GM12878 (cell line): ENCODE measurements around the gene MAP2K1. TPM values are rescaled to one million over a fixed set of nuclear protein-coding genes. Genes with fewer than 3 reads are reported as not detected.
A peak's percentile ranks its signal among the peaks of the same experiment; 100 is the strongest.

ENCODE experiments used
- ATAC-seq: fragments of 200-7000 bp; cut with Tn5 transposase; 3 replicates; pipeline ENCODE4 v1.9.1; 2020; ENCODE audit warnings: mild to moderate bottlenecking, moderate library complexity
- BruUV-seq: library from RNA; stranded (reverse); fragments of 400-500 nt; replicated peaks from 2 replicates; lab custom pipeline; 2021; lab: Mats Ljungman, UMichigan
- CTCF ChIA-PET: fragments of 300-600 bp; sonication (Branson Sonifier 250); formaldehyde crosslinking; extraction: SDS; loops from one replicate; lab custom pipeline; 2021; ENCODE audit warnings: inconsistent platforms; lab: Yijun Ruan, JAX
- POLR2A ChIA-PET: fragments of 350-600 bp; formaldehyde crosslinking; extraction: SDS; loops from one replicate; lab custom pipeline; 2021; ENCODE audit warnings: inconsistent platforms; lab: Charles Lee
- RAD21 ChIA-PET: fragments of 300-600 bp; sonication (Branson Sonifier 250); formaldehyde crosslinking; loops from one replicate; lab custom pipeline; 2023; ENCODE audit warnings: antibody characterized with exemption; ENCODE audit not compliant: unreplicated experiment; lab: Charles Lee
- SMC1A ChIA-PET: fragments of 300-600 bp; sonication (Branson Sonifier 250); formaldehyde crosslinking; loops from one replicate; lab custom pipeline; 2023; ENCODE audit not compliant: unreplicated experiment, uncharacterized antibody; lab: Charles Lee
- DNase-seq: peaks from one replicate; pipeline ENCODE4 v3.0.0-alpha.2; 2011; ENCODE audit warnings: low read depth, low spot score
- FAIRE-seq: peaks from 3 replicates; lab custom pipeline; 2011; peaks lifted over from hg19 to GRCh38; lab: Jason Lieb, UNC
- H2AFZ ChIP-seq: 2 replicates; pipeline ENCODE4 v1.6.0; 2011; ENCODE audit warnings: low read depth, low read length, control low read depth; ENCODE audit not compliant: control insufficient read depth
- H3K27ac ChIP-seq: 2 replicates; pipeline ENCODE4 v1.5.1; 2011; ENCODE audit warnings: control low read depth; ENCODE audit not compliant: control insufficient read depth, insufficient read depth
- H3K27me3 ChIP-seq, 2 experiments: replicated peaks in 1 of 2; 2 replicates each; pipeline versions ENCODE4 v1.6.0 to v1.6.1; 2011; ENCODE audit warnings: low read length in 1 of 2; ENCODE audit not compliant: control insufficient read depth in 2 of 2, insufficient read depth in 2 of 2
- H3K36me3 ChIP-seq, 2 experiments: 2 replicates each; pipeline ENCODE4 v1.5.1; 2011; ENCODE audit warnings: low read length in 1 of 2; ENCODE audit not compliant: control insufficient read depth in 2 of 2, insufficient read depth in 2 of 2
- H3K4me1 ChIP-seq: 2 replicates; pipeline ENCODE4 v1.6.1; 2011; ENCODE audit warnings: mild to moderate bottlenecking, low read length, moderate library complexity, mixed read lengths; ENCODE audit not compliant: control insufficient read depth, insufficient read depth
- H3K4me2 ChIP-seq: 2 replicates; pipeline ENCODE4 v1.6.0; 2011; ENCODE audit warnings: control low read depth; ENCODE audit not compliant: control insufficient read depth, insufficient read depth
- H3K4me3 ChIP-seq: fragments of 200-600 bp; sonication (generic); 2 replicates; pipeline ENCODE4 v1.5.1; 2016
- H3K79me2 ChIP-seq: 2 replicates; pipeline ENCODE4 v1.6.0; 2011; ENCODE audit warnings: low read length; ENCODE audit not compliant: control insufficient read depth, insufficient read depth
- H3K9ac ChIP-seq: 2 replicates; pipeline ENCODE4 v1.8.0; 2011; ENCODE audit warnings: low read length, control low read depth, mixed read lengths; ENCODE audit not compliant: control insufficient read depth, insufficient read depth
- H3K9me3 ChIP-seq: replicated peaks from 3 replicates; pipeline ENCODE4 v1.5.1; 2011; ENCODE audit warnings: mild to moderate bottlenecking, low read length; ENCODE audit not compliant: control insufficient read depth, insufficient read depth
- H4K20me1 ChIP-seq: 2 replicates; pipeline ENCODE4 v1.6.0; 2011; ENCODE audit not compliant: control insufficient read depth, insufficient read depth
- CBX3 ChIP-seq: fragments of 200-600 bp; sonication (generic); IDR thresholded peaks from 2 replicates; pipeline ENCODE4 v1.6.1; 2016; ENCODE audit warnings: low read depth, borderline replicate concordance
- EZH2 ChIP-seq: IDR thresholded peaks from 2 replicates; pipeline ENCODE4 v1.6.1; 2012; ENCODE audit warnings: low read depth, mild to moderate bottlenecking, control low read depth, inconsistent platforms, low read length, borderline replicate concordance; ENCODE audit not compliant: control insufficient read depth
- JUND ChIP-seq: IDR thresholded peaks from 2 replicates; pipeline ENCODE4 v1.6.1; 2012; ENCODE audit warnings: low read depth, mild to moderate bottlenecking, low read length, improper control_type of control experiment, moderate library complexity
- POLR2A ChIP-seq: IDR thresholded peaks from 2 replicates; pipeline ENCODE4 v1.6.1; 2011; ENCODE audit warnings: low read depth, mild to moderate bottlenecking, low read length
- POLR2AphosphoS5 ChIP-seq: IDR thresholded peaks from 2 replicates; pipeline ENCODE4 v1.6.1; 2011; ENCODE audit warnings: mild to moderate bottlenecking, low read length, inconsistent platforms
- SMC3 ChIP-seq: IDR thresholded peaks from 2 replicates; pipeline ENCODE4 v1.6.1; 2011; ENCODE audit warnings: low read length, improper control_type of control experiment, borderline replicate concordance
- SUPT20H ChIP-seq: IDR thresholded peaks from 2 replicates; pipeline ENCODE4 v1.6.1; 2011; ENCODE audit warnings: low read depth, mild to moderate bottlenecking, low read length, moderate library complexity, borderline replicate concordance; ENCODE audit not compliant: control insufficient read depth
- ZBTB40 ChIP-seq: fragments of 450-650 bp; IDR thresholded peaks from 2 replicates; pipeline ENCODE4 v1.6.1; 2016; ENCODE audit warnings: mild to moderate bottlenecking, moderate library complexity, borderline replicate concordance
- ZNF622 ChIP-seq: fragments of 450-650 bp; IDR thresholded peaks from 2 replicates; pipeline ENCODE4 v1.6.1; 2017; ENCODE audit warnings: mild to moderate bottlenecking, inconsistent platforms
- WGBS: methylation state at CpG from one replicate; pipeline ENCODE4 v1.1.6; 2016; ENCODE audit warnings: low lambda C conversion rate; ENCODE audit not compliant: insufficient replicate concordance, insufficient coverage; ENCODE audit errors: missing lambda C conversion rate; 5-methylcytosine and 5-hydroxymethylcytosine counted together
- in situ Hi-C: fragments of 300-500 bp; cut with MboI; formaldehyde crosslinking; loops from 9 replicates; pipeline ENCODE4 v1.14.3; 2018; ENCODE audit warnings: mixed read lengths
- intact Hi-C: fragments of 100-400 bp; cut with micrococcal nuclease; formaldehyde crosslinking; loops from one replicate; pipeline ENCODE4 v1.14.2; 2022; ENCODE audit not compliant: unreplicated experiment
- polyA plus RNA-seq, 11 experiments: library from polyadenylated mRNA; depleted of rRNA in 4 of 11; unstranded in 6 of 11; stranded (reverse) in 5 of 11; fragments of >200 nt; fragmentation: Nextera tagmentation in 4 of 11; fragmentation: Illumina TruSeq in 1 of 11; extraction: Ambion mirVana in 4 of 11; extraction: Trizol in 1 of 11; gene quantifications; 1 replicate in 1 of 11; 2 replicates in 10 of 11; pipeline versions ENCODE4 v1.2.1 to v1.2.3, GENCODE V29; 2011 to 2016; ENCODE audit warnings: inconsistent platforms in 2 of 11, missing spikeins in 2 of 11, low read depth in 1 of 11
- total RNA-seq, 4 experiments: library from RNA; depleted of rRNA in 3 of 4; stranded (reverse); fragments of >200 nt in 3 of 4; fragmentation: Illumina TruSeq in 1 of 4; extraction: Trizol in 1 of 4; gene quantifications; 2 replicates each; pipeline versions ENCODE4 v1.2.1 to v1.2.3, GENCODE V29; 2013 to 2021
- TF ChIP-seq, protein P1 (sequence below), 3 experiments: IDR thresholded peaks in 2 of 3; conservative IDR thresholded peaks in 1 of 3; 2 replicates each; pipeline ENCODE4 v1.5.1; 2011; ENCODE audit warnings: low read depth in 3 of 3, low read length in 3 of 3, mild to moderate bottlenecking in 3 of 3, control low read depth in 2 of 3, moderate library complexity in 2 of 3, inconsistent platforms in 1 of 3, mixed read lengths in 1 of 3; ENCODE audit not compliant: control insufficient read depth in 2 of 3, insufficient read depth in 1 of 3; ENCODE audit errors: extremely low read depth in 1 of 3

The MAP2K1 gene
- total and polyA plus RNA-seq, 10 of the 15 experiments (the other 5 are each of a cell fraction or from before 2014, with no cell fraction given), result 11.2 to 112 (median 56.6) TPM

DNA sequence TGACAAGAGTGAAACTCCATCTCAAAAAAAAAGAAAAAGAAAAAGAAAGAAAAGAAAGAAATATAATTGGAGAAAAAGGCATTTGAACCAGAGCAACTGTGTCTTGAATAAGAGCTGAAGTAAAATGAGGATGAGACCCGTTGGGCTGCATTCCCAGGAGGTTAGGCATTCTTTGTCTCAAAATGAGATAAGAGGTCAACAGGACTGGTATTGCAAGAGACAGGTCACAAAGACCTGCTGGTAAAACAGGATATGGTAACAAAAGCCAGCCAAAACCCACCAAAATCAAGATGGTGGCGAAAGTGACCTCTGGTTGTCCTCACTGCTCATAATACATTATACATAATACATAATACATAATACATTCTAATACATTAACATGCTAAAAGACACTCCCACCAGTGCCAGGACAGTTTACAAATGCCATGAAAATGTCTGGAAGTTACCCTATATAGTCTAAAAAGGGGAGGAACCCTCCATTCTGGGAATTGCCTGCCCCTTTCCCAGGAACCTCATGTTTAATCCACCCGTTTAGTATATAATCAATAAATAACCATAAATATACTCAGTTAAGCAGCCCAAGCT, 21.7 kb upstream of the MAP2K1 start (continued):
- TF ChIP-seq, protein P1, sequence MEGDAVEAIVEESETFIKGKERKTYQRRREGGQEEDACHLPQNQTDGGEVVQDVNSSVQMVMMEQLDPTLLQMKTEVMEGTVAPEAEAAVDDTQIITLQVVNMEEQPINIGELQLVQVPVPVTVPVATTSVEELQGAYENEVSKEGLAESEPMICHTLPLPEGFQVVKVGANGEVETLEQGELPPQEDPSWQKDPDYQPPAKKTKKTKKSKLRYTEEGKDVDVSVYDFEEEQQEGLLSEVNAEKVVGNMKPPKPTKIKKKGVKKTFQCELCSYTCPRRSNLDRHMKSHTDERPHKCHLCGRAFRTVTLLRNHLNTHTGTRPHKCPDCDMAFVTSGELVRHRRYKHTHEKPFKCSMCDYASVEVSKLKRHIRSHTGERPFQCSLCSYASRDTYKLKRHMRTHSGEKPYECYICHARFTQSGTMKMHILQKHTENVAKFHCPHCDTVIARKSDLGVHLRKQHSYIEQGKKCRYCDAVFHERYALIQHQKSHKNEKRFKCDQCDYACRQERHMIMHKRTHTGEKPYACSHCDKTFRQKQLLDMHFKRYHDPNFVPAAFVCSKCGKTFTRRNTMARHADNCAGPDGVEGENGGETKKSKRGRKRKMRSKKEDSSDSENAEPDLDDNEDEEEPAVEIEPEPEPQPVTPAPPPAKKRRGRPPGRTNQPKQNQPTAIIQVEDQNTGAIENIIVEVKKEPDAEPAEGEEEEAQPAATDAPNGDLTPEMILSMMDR (IDR thresholded peaks at IDR 0.05 in 2 of 3, conservative IDR thresholded peaks at IDR 0.05 in 1 of 3; ENCODE audit: control insufficient read depth in 2 of 3, extremely low read depth in 1 of 3, insufficient read depth in 1 of 3, low read depth in 3 of 3, low read length in 3 of 3), result no peak
- TF ChIP-seq EZH2, result no peak
- TF ChIP-seq, all 136 proteins: peak for 0

DNA sequence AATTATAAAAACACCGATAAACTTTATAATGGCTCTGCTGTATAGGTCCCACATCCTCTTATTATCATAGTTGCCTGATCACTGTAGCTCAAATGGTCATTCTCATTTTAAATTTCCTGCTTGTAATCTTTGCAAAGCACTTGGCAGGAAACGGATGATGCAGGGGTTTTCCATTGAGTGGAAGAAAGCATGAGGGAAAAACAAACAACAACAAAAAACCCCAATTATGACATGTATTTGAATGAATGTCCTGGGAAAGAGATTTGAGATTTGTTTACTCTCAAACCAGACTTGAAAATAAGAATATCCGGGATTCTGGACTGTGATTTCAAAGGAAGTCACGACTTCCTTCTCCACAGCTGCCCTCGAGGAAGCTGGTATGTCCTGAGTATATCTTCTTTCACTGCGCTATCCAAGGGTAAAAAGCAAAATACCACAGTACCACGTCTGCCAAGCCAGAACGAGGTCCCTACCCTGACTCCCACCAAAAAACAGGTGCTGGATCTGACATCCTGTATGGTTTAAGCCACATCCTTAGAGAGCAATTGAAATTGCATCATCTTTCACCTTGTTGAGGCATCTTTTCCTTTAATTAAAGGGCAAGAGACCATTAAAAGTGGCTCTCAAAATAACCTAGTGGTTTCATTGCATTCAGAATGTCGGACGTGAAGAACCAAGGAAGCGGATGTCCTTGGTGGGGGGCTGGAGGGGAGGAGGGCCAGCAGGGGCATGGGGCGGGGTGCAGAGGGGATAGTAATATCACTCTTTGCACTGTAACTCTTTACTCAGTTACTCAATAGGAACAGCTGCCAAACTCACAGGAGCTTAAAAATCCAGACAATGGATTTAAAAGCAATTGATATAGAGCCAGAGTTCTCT, 16.7 kb upstream of the MAP2K1 start:
- RAD21 ChIA-PET, result interaction anchor here (0.6 to 2.7 kb wide), 4 partner anchors 16 to 1086 kb away, joined by 3 to 9 read pairs (median 6); partner anchors contain the start of gene MAP2K1
- TF ChIP-seq SUPT20H (no peak), ZBTB40 (peak; percentile 16; the same call in 1 of the 2 replicates), JUND (no peak), SMC3 (no peak), CBX3 (no peak), ZNF622 (no peak), POLR2AphosphoS5 (0 out of 2 replicates have a peak, but pooled peaks have one; percentile 53), POLR2A (peak; percentile 53; the same call in 1 of the 2 replicates)

More for the DNA sequence above, 16.7 kb upstream of the MAP2K1 start:
- under 1% methylated on average over 12 of the region's 12 CpGs for WGBS
- BruUV-seq, result TSS peak; percentile 93
- FAIRE-seq (peak; percentile 84), DNase-seq (peak; percentile 68), ATAC-seq (peak; percentile 87)
- peak overlapping the region; percentile 71 for H3K9ac ChIP-seq
- in situ Hi-C loops (no loop called here), intact Hi-C loops (no loop called here)
- peak overlapping the region; percentile 93 for H2AFZ ChIP-seq
- no peaks in the 10 kb centered on the region for H3K27me3 ChIP-seq
- H3K4me3 ChIP-seq, result peak overlapping the region; percentile 20; the same call in 1 of the 2 replicates
- H3K9me3 ChIP-seq, result peaks cover 2% of the 10 kb centered on the region; the same call in 2 of the 3 replicates
- ChIA-PET POLR2A (interaction anchor here (0.6 to 2.7 kb wide), 7 partner anchors 11 to 557 kb away, joined by 3 to 10 read pairs (median 4); partner anchors contain the start of genes MAP2K1 and TIPIN), CTCF (interaction anchor here (0.8 to 3.6 kb wide), 4 partner anchors 18 to 129 kb away, joined by 3 to 19 read pairs (median 10); partner anchors contain the start of genes MAP2K1 and SNAPC5), SMC1A (interaction anchor here (0.8 to 2.9 kb wide), 6 partner anchors 10 to 54 kb away, joined by 3 to 7 read pairs (median 4); no protein-coding TSS in a partner anchor)
- H4K20me1 ChIP-seq, result no peaks in the 10 kb centered on the region
- H3K27ac ChIP-seq, result peak overlapping the region; percentile 96
- H3K79me2 ChIP-seq, result no peaks in the 10 kb centered on the region
- H3K4me2 ChIP-seq, result peak overlapping the region; percentile 78
- H3K4me1 ChIP-seq, result peaks cover 6% of the 10 kb centered on the region
- no peaks in the 10 kb centered on the region for H3K36me3 ChIP-seq
